Uterus (tissue), 4 donors: ENCODE results near the gene MUC5AC. TPM values are rescaled to one million over a fixed set of nuclear protein-coding genes. Genes with fewer than 3 reads are reported as not detected.
"Not testable (repeated sequence)": the region's sequence is repeated elsewhere in the genome, so short reads cannot be mapped to it uniquely, and the experiment has no call there.

Experiments
- DNase-seq, 2 donors: peaks; one replicate each; pipeline ENCODE4 v3.0.0-alpha.2; 2019 to 2020
- H3K27ac ChIP-seq, 2 donors: fragments of 200-600 bp; sonication (generic); 1 replicate in 1 of 2; 2 replicates in 1 of 2; pipeline ENCODE4 v1.5.1; 2016 to 2018
- H3K27me3 ChIP-seq, 2 donors: fragments of 200-600 bp; sonication (generic); one replicate each; pipeline ENCODE4 v1.5.1; 2018 to 2019; ENCODE audit warnings: control low read depth in 1 of 2
- H3K36me3 ChIP-seq, 2 donors: fragments of 200-600 bp; sonication (generic); one replicate each; pipeline ENCODE4 v1.5.1; 2019; ENCODE audit warnings: control low read depth in 1 of 2
- H3K4me1 ChIP-seq, 2 donors: fragments of 200-600 bp; sonication (generic); one replicate each; pipeline ENCODE4 v1.5.1; 2018 to 2019; ENCODE audit warnings: control low read depth in 1 of 2
- H3K4me3 ChIP-seq, 2 donors: fragments of 200-600 bp; sonication (generic); 1 replicate in 1 of 2; 2 replicates in 1 of 2; pipeline ENCODE4 v1.5.1; 2018 to 2019; ENCODE audit warnings: mild to moderate bottlenecking in 1 of 2
- H3K9me3 ChIP-seq, 2 donors: fragments of 200-600 bp; sonication (generic); one replicate each; pipeline ENCODE4 v1.5.1; 2019; ENCODE audit warnings: control low read depth in 1 of 2
- POLR2A ChIP-seq, 2 donors: fragments of 450-650 bp; IDR thresholded peaks; one replicate each; pipeline ENCODE4 v1.6.1; 2016; ENCODE audit warnings: antibody characterized with exemption in 2 of 2, mild to moderate bottlenecking in 1 of 2, moderate library complexity in 1 of 2
- intact Hi-C: fragments of 100-400 bp; cut with DNase I; formaldehyde crosslinking; loops from one replicate; pipeline ENCODE4 v1.15.1; 2023; ENCODE audit warnings: low total_unique reads
- total RNA-seq, 4 donors: library from RNA; depleted of rRNA in 3 of 4; stranded (reverse); fragments of >200 nt in 3 of 4; gene quantifications; one replicate each; pipeline versions ENCODE4 v1.1.0 to v1.2.4, GENCODE V29; 2014 to 2023
- TF ChIP-seq, protein P1 (sequence below), 4 experiments: fragments of 200-600 bp in 2 of 4; fragments of 450-650 bp in 2 of 4; sonication (generic) in 2 of 4; IDR thresholded peaks; one replicate each; pipeline ENCODE4 v1.5.1; 2016 to 2019; ENCODE audit warnings: antibody characterized with exemption in 4 of 4, mild to moderate bottlenecking in 2 of 4, moderate library complexity in 1 of 4
- donor health status: DM: yes; HTN: yes; CAD: no.

Gene MUC5AC
- total RNA-seq, 4 donors from 2014 or later: under 0.01 TPM; not detected in 3

DNA sequence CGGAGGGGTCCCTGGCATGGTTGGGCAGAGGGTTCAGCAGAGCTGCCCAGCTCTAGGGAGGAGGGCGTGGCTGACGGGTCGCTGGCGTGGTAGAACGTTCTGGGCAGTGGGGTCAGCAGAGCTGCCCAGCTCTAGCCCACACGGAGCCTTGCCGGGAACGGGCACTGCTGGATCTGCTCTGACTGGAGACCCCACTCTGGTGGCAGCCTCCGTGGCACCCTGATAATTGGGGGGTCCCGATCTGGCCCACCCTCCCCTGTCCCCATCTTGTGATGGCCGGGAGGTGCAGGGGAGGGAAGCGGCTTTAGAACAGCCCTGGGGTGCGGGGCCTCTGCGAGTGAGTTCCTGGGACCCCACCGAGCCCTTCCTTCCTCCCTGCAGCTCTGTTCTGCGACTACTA, 21.9 kb downstream of the MUC5AC start:
- no peaks in the 10 kb centered on the region for H3K9me3 ChIP-seq
- H3K4me3 ChIP-seq: no peak overlapping the region
- no peaks in the 10 kb centered on the region for H3K4me1 ChIP-seq
- DNase-seq: no peak
- no peak overlapping the region for H3K27ac ChIP-seq
- TF ChIP-seq POLR2A (IDR thresholded peaks at IDR 0.05): no peak
- TF ChIP-seq, protein P1, sequence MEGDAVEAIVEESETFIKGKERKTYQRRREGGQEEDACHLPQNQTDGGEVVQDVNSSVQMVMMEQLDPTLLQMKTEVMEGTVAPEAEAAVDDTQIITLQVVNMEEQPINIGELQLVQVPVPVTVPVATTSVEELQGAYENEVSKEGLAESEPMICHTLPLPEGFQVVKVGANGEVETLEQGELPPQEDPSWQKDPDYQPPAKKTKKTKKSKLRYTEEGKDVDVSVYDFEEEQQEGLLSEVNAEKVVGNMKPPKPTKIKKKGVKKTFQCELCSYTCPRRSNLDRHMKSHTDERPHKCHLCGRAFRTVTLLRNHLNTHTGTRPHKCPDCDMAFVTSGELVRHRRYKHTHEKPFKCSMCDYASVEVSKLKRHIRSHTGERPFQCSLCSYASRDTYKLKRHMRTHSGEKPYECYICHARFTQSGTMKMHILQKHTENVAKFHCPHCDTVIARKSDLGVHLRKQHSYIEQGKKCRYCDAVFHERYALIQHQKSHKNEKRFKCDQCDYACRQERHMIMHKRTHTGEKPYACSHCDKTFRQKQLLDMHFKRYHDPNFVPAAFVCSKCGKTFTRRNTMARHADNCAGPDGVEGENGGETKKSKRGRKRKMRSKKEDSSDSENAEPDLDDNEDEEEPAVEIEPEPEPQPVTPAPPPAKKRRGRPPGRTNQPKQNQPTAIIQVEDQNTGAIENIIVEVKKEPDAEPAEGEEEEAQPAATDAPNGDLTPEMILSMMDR (IDR thresholded peaks at IDR 0.05): no peak
- H3K36me3 ChIP-seq: no peaks in the 10 kb centered on the region
- intact Hi-C loops: no loop called here
- no peaks in the 10 kb centered on the region for H3K27me3 ChIP-seq

DNA sequence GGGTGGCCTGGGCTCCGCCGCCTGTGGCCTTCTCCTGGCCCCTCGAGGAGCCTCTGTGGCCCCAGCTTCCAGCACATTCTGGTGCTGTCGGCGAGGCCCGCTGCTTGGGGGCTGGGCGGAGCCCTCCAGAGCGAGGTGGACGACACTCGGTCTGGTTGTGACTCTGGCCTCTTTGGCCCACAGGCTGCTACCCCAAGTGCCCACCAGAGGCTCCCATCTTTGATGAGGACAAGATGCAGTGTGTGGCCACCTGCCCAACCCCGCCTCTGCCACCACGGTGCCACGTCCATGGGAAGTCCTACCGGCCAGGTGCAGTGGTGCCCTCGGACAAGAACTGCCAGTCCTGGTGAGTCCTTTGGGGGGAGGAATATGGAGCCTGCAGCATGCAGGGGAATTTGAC, 22.4 kb downstream of the MUC5AC start:
- intact Hi-C loops: no loop called here
- TF ChIP-seq, protein P1 (IDR thresholded peaks at IDR 0.05): no peak
- no peak for TF ChIP-seq POLR2A (IDR thresholded peaks at IDR 0.05)
- Histone ChIP-seq H3K27ac (no peak overlapping the region), H3K9me3 (no peaks in the 10 kb centered on the region), H3K36me3 (no peaks in the 10 kb centered on the region), H3K4me1 (no peaks in the 10 kb centered on the region), H3K4me3 (no peak overlapping the region), H3K27me3 (no peaks in the 10 kb centered on the region)
- DNase-seq: no peak

DNA sequence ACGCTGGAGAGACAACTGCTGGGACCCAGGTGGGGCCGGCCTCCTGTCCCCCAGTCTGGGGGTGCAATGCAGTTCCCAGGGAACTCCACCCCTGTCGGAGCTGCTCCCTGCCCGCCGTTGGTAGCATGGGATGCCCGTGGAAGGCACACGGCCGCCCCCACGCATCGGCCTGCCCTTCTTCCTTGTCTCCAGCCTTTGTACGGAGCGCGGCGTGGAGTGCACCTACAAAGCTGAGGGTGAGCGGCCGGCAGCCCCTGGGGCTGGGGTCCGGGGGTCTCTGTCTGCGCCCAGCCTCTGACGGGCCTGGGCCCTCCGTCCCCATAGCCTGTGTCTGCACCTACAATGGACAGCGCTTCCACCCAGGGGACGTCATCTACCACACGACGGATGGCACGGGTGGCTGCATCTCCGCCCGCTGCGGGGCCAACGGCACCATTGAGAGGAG, 23.2 kb downstream of the MUC5AC start:
- no peaks in the 10 kb centered on the region for H3K4me1 ChIP-seq
- DNase-seq: no peak
- intact Hi-C loops: no loop called here
- H3K27me3 ChIP-seq: no peaks in the 10 kb centered on the region
- no peak overlapping the region for H3K4me3 ChIP-seq
- no peaks in the 10 kb centered on the region for H3K36me3 ChIP-seq
- H3K27ac ChIP-seq: no peak overlapping the region
- no peaks in the 10 kb centered on the region for H3K9me3 ChIP-seq
- TF ChIP-seq POLR2A (IDR thresholded peaks at IDR 0.05): no peak
- TF ChIP-seq, protein P1 (IDR thresholded peaks at IDR 0.05): no peak

DNA sequence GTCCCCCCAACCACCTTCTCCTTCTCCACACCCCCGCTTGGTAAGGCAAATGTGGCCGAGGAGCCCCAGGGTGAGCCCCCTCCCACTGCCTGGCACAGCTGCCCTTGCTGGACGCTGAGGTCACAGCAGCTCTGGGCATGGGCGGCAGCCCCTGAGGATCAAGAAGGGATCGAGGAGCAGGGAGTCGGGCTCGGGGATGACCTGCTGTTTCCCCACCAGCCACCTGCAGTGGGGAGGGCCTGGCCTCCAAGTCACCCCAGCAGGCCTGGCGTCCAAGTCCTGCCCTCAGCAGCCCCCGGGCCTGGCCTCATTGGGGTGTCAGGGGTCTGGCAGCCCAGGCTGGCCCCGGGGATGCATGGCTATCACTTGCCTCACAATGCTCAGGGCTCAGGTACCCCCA, 23.7 kb downstream of the MUC5AC start:
- no peak overlapping the region for H3K27ac ChIP-seq

DNA sequence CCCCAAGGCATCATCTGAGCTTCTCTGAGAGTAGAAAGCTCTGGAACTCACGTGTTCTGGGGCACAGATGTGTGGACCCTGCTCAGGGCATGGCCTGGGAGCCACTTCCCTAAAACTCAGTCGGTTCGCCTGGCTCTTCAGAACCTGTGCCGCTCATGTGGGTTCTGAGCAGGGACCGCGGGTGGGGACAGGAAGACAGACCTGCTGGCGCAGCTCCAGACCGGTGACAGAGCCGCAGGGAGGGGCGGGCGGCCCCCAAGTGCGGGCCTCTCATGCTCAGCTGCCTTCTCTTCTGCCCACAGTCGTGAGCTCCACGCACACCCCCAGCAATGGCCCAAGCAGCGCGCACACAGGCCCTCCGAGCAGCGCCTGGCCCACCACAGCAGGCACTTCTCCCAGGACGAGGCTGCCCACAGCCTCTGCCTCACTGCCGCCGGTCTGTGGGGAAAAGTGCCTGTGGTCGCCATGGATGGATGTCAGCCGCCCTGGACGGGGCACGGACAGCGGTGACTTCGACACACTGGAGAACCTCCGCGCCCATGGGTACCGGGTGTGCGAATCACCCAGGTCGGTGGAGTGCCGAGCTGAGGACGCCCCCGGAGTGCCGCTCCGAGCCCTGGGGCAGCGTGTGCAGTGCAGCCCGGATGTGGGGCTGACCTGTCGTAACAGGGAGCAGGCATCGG, 24.2 kb downstream of the MUC5AC start:
- Histone ChIP-seq H3K9me3 (no peaks in the 10 kb centered on the region), H3K27me3 (no peaks in the 10 kb centered on the region), H3K27ac (no peak overlapping the region), H3K4me1 (no peaks in the 10 kb centered on the region), H3K36me3 (no peaks in the 10 kb centered on the region), H3K4me3 (no peak overlapping the region)
- intact Hi-C loops: no loop called here
- no peak for DNase-seq
- TF ChIP-seq POLR2A (IDR thresholded peaks at IDR 0.05): no peak
- TF ChIP-seq, protein P1 (IDR thresholded peaks at IDR 0.05): no peak

More for the DNA sequence above, 23.7 kb downstream of the MUC5AC start:
- Histone ChIP-seq H3K27me3 (no peaks in the 10 kb centered on the region), H3K4me1 (no peaks in the 10 kb centered on the region), H3K36me3 (no peaks in the 10 kb centered on the region), H3K4me3 (no peak overlapping the region), H3K9me3 (no peaks in the 10 kb centered on the region)
- TF ChIP-seq, protein P1 (IDR thresholded peaks at IDR 0.05): no peak
- TF ChIP-seq POLR2A (IDR thresholded peaks at IDR 0.05): no peak
- DNase-seq: no peak
- intact Hi-C loops: no loop called here

DNA sequence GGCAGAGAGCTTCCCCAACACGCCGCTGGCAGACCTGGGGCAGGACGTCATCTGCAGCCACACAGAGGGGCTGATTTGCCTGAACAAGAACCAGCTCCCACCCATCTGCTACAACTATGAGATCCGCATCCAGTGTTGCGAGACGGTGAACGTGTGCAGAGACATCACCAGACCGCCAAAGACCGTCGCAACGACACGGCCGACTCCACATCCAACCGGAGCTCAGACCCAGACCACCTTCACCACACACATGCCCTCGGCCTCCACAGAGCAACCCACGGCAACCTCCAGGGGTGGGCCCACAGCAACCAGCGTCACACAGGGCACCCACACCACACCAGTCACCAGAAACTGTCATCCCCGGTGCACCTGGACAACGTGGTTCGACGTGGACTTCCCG, 26.4 kb downstream of the MUC5AC start:
- intact Hi-C loops, H3K4me3 ChIP-seq: not testable (repeated sequence)

DNA sequence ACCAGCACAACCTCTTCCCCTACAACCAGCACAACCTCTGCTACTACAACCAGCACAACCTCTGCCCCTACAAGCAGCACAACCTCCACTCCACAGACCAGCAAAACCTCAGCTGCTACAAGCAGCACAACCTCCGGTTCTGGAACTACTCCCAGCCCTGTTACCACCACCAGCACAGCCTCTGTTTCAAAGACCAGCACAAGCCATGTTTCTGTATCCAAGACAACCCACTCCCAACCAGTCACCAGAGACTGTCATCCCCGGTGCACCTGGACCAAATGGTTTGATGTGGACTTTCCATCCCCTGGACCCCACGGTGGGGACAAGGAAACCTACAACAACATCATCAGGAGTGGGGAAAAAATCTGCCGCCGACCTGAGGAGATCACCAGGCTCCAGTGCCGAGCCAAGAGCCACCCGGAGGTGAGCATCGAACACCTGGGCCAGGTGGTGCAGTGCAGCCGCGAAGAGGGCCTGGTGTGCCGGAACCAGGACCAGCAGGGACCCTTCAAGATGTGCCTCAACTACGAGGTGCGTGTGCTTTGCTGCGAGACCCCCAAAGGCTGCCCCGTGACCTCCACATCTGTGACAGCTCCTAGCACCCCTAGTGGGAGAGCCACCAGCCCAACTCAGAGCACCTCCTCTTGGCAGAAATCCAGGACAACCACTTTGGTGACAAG, 30.8 kb downstream of the MUC5AC start:
- H3K9me3 ChIP-seq, H3K27ac ChIP-seq, H3K4me1 ChIP-seq, intact Hi-C loops, H3K4me3 ChIP-seq, DNase-seq, H3K27me3 ChIP-seq, H3K36me3 ChIP-seq: not testable (repeated sequence)

More for the DNA sequence above, 26.4 kb downstream of the MUC5AC start:
- H3K4me1 ChIP-seq, DNase-seq, H3K9me3 ChIP-seq, H3K27ac ChIP-seq, H3K36me3 ChIP-seq, H3K27me3 ChIP-seq: not testable (repeated sequence)

DNA sequence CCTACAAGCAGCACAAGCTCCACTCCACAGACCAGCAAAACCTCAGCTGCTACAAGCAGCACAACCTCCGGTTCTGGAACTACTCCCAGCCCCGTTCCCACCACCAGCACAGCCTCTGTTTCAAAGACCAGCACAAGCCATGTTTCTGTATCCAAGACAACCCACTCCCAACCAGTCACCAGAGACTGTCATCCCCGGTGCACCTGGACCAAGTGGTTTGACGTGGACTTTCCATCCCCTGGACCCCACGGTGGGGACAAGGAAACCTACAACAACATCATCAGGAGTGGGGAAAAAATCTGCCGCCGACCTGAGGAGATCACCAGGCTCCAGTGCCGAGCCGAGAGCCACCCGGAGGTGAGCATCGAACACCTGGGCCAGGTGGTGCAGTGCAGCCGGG, 32.1 kb downstream of the MUC5AC start:
- intact Hi-C loops, H3K27ac ChIP-seq, H3K36me3 ChIP-seq, H3K9me3 ChIP-seq, H3K4me3 ChIP-seq, DNase-seq, H3K27me3 ChIP-seq, H3K4me1 ChIP-seq: not testable (repeated sequence)
